Endothelial cell of umbilical vein (primary cell): ENCODE measurements around the gene ZBTB44.

Experiments
- EZH2 ChIP-seq: IDR thresholded peaks from 2 replicates; pipeline ENCODE4 v1.6.1; 2012; ENCODE audit warnings: borderline replicate concordance, low read depth, mild to moderate bottlenecking, moderate library complexity, low read length, inconsistent platforms; ENCODE audit not compliant: severe bottlenecking
- JUN ChIP-seq: IDR thresholded peaks from 2 replicates; pipeline ENCODE4 v1.6.1; 2011; ENCODE audit warnings: borderline replicate concordance, low read depth; ENCODE audit not compliant: insufficient read length, insufficient read depth
- MYC ChIP-seq: IDR thresholded peaks from one replicate; pipeline ENCODE4 v1.6.1; 2011; ENCODE audit warnings: mild to moderate bottlenecking, low read depth, low read length
- POLR2A ChIP-seq: IDR thresholded peaks from 2 replicates; pipeline ENCODE4 v1.6.1; 2012; ENCODE audit warnings: low read depth, mild to moderate bottlenecking, control low read depth, low read length
- POLR2AphosphoS5 ChIP-seq: IDR thresholded peaks from 2 replicates; pipeline ENCODE4 v1.6.1; 2012; ENCODE audit warnings: low read depth, mild to moderate bottlenecking, control low read depth, low read length, moderate library complexity; ENCODE audit not compliant: insufficient read depth
- TF ChIP-seq, protein P1 (sequence below), 2 donors: IDR thresholded peaks; 1 replicate in 1 of 2; 2 replicates in 1 of 2; pipeline ENCODE4 v1.5.1; 2011; ENCODE audit warnings: low read length in 2 of 2, mild to moderate bottlenecking in 2 of 2, moderate library complexity in 2 of 2, control low read depth in 1 of 2, inconsistent platforms in 1 of 2, low read depth in 1 of 2; ENCODE audit not compliant: insufficient read depth in 1 of 2; ENCODE audit errors: extremely low read depth in 1 of 2

DNA sequence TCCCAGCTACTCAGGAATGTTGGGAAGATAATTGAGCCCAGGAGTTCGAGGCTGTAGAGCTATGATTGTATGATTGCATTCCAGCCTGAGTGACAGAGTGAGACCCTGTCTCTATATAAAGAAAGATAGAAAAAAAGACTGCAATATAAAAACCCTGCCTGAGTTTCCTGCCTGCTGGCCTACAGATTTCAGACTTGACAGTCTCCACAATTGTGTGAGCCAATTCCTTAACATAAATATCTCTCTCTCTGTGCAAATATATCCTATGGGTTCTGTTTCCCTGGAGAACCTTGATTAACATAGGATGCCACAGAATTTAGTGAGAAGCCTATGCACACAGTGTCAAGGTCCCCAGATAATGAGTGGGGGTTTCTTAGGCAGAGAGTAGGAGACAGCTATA lies 32.5 kb upstream of the ZBTB44 start:
- no peak for TF ChIP-seq POLR2A
- TF ChIP-seq, protein P1, sequence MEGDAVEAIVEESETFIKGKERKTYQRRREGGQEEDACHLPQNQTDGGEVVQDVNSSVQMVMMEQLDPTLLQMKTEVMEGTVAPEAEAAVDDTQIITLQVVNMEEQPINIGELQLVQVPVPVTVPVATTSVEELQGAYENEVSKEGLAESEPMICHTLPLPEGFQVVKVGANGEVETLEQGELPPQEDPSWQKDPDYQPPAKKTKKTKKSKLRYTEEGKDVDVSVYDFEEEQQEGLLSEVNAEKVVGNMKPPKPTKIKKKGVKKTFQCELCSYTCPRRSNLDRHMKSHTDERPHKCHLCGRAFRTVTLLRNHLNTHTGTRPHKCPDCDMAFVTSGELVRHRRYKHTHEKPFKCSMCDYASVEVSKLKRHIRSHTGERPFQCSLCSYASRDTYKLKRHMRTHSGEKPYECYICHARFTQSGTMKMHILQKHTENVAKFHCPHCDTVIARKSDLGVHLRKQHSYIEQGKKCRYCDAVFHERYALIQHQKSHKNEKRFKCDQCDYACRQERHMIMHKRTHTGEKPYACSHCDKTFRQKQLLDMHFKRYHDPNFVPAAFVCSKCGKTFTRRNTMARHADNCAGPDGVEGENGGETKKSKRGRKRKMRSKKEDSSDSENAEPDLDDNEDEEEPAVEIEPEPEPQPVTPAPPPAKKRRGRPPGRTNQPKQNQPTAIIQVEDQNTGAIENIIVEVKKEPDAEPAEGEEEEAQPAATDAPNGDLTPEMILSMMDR (IDR thresholded peaks at IDR 0.05; ENCODE audit: extremely low read depth in 1 of 2, insufficient read depth in 1 of 2, low read depth in 1 of 2, low read length in 2 of 2) = no peak
- TF ChIP-seq POLR2AphosphoS5 = no peak
- TF ChIP-seq MYC = no peak
- TF ChIP-seq EZH2 = no peak
- TF ChIP-seq JUN = no peak
